Liver (tissue), 9 donors: Measurements from ENCODE around the gene GALNT14. TPM values are rescaled to one million over a fixed set of nuclear protein-coding genes. Genes with fewer than 3 reads are reported as not detected.

ENCODE experiments used
- DNase-seq: peaks from one replicate; pipeline ENCODE4 v3.0.0-alpha.2; 2017; ENCODE audit warnings: low spot score
- H3K27ac ChIP-seq, 2 donors: one replicate each; pipeline ENCODE4 v1.7.0; 2013; ENCODE audit warnings: inconsistent platforms in 2 of 2, low read length in 2 of 2, control low read depth in 1 of 2, low read depth in 1 of 2, mild to moderate bottlenecking in 1 of 2
- H3K27me3 ChIP-seq, 4 donors: one replicate each; pipeline versions ENCODE4 v1.6.1 to v1.7.0; 2013; ENCODE audit warnings: low read length in 3 of 4, inconsistent platforms in 1 of 4, mild to moderate bottlenecking in 1 of 4, moderate library complexity in 1 of 4; ENCODE audit not compliant: control insufficient read depth in 4 of 4, insufficient read depth in 4 of 4
- H3K36me3 ChIP-seq, 4 donors: one replicate each; pipeline versions ENCODE4 v1.6.1 to v1.7.0; 2013; ENCODE audit warnings: low read length in 3 of 4, mild to moderate bottlenecking in 3 of 4, low read depth in 1 of 4, moderate library complexity in 1 of 4; ENCODE audit not compliant: control insufficient read depth in 4 of 4, insufficient read depth in 3 of 4
- H3K4me1 ChIP-seq, 4 donors: one replicate each; pipeline versions ENCODE4 v1.6.1 to v1.7.0; 2013; ENCODE audit warnings: low read length in 3 of 4, mild to moderate bottlenecking in 3 of 4, moderate library complexity in 1 of 4; ENCODE audit not compliant: control insufficient read depth in 4 of 4, insufficient read depth in 4 of 4
- H3K4me3 ChIP-seq, 3 donors: one replicate each; pipeline versions ENCODE4 v1.6.1 to v1.7.0; 2013; ENCODE audit warnings: low read length in 3 of 3, control low read depth in 1 of 3, low read depth in 1 of 3, mild to moderate bottlenecking in 1 of 3
- H3K9ac ChIP-seq, 2 donors: one replicate each; pipeline ENCODE4 v1.7.0; 2013; ENCODE audit warnings: low read length in 2 of 2, mild to moderate bottlenecking in 2 of 2, moderate library complexity in 2 of 2, control low read depth in 1 of 2, low read depth in 1 of 2
- H3K9me3 ChIP-seq, 4 donors: one replicate each; pipeline versions ENCODE4 v1.6.1 to v1.7.0; 2013; ENCODE audit warnings: low read length in 3 of 4; ENCODE audit not compliant: control insufficient read depth in 4 of 4
- EGR1 ChIP-seq, 2 donors: IDR thresholded peaks; 2 replicates each; pipeline ENCODE4 v1.6.1; 2016 to 2018; ENCODE audit warnings: antibody characterized with exemption in 2 of 2, low read depth in 2 of 2
- FOXA1 ChIP-seq: IDR thresholded peaks from 2 replicates; pipeline ENCODE4 v1.6.1; 2016; ENCODE audit warnings: antibody characterized with exemption
- FOXA2 ChIP-seq: IDR thresholded peaks from 2 replicates; pipeline ENCODE4 v1.6.1; 2016; ENCODE audit warnings: antibody characterized with exemption
- GABPA ChIP-seq, 2 donors: IDR thresholded peaks in 1 of 2; conservative IDR thresholded peaks in 1 of 2; 2 replicates each; pipeline ENCODE4 v1.6.1; 2016; ENCODE audit warnings: antibody characterized with exemption in 2 of 2, mild to moderate bottlenecking in 1 of 2, moderate library complexity in 1 of 2
- HNF4A ChIP-seq, 2 donors: conservative IDR thresholded peaks; 2 replicates each; pipeline ENCODE4 v1.6.1; 2016; ENCODE audit warnings: antibody characterized with exemption in 2 of 2, mild to moderate bottlenecking in 2 of 2
- HNF4G ChIP-seq: IDR thresholded peaks from 2 replicates; pipeline ENCODE4 v1.6.1; 2016; ENCODE audit warnings: antibody characterized with exemption
- JUND ChIP-seq, 2 donors: IDR thresholded peaks; 2 replicates each; pipeline ENCODE4 v1.6.1; 2016; ENCODE audit warnings: antibody characterized with exemption in 2 of 2
- NR2F2 ChIP-seq: IDR thresholded peaks from 2 replicates; pipeline ENCODE4 v1.6.1; 2016; ENCODE audit warnings: antibody characterized with exemption
- RXRA ChIP-seq, 2 donors: IDR thresholded peaks; 2 replicates each; pipeline ENCODE4 v1.6.1; 2017 to 2018; ENCODE audit warnings: antibody characterized with exemption in 2 of 2, mild to moderate bottlenecking in 1 of 2
- SP1 ChIP-seq: IDR thresholded peaks from 2 replicates; pipeline ENCODE4 v1.6.1; 2018; ENCODE audit warnings: antibody characterized with exemption, mild to moderate bottlenecking
- TAF1 ChIP-seq: conservative IDR thresholded peaks from 2 replicates; pipeline ENCODE4 v1.6.1; 2016; ENCODE audit warnings: antibody characterized with exemption, mild to moderate bottlenecking
- YY1 ChIP-seq: IDR thresholded peaks from 2 replicates; pipeline ENCODE4 v1.6.1; 2016; ENCODE audit warnings: antibody characterized with exemption, mild to moderate bottlenecking
- WGBS: extraction: QIAGEN DNeasy Blood & Tissue Kit; methylation state at CpG from one replicate; pipeline ENCODE4 v1.1.7; 2013; 5-methylcytosine and 5-hydroxymethylcytosine counted together
- polyA plus RNA-seq, 2 donors: library from polyadenylated mRNA; stranded (reverse) in 1 of 2; unstranded in 1 of 2; fragments of 200-250 nt in 1 of 2; fragments of >200 nt in 1 of 2; fragmentation: Nextera tagmentation in 1 of 2; extraction: Ambion mirVana in 1 of 2; gene quantifications; one replicate each; pipeline versions ENCODE4 v1.2.1 to v1.2.3, GENCODE V29; 2013 to 2015
- total RNA-seq, 2 donors: library from RNA; depleted of rRNA; stranded (reverse); fragments of >200 nt; gene quantifications; one replicate each; pipeline ENCODE4 v1.2.3, GENCODE V29; 2014
- TF ChIP-seq, protein P1 (sequence below): fragments of 150-350 bp; IDR thresholded peaks from 2 replicates; pipeline ENCODE4 v1.5.1; 2017; ENCODE audit warnings: improper control_type of control experiment, low read depth, low read length; ENCODE audit not compliant: missing input control
- TF ChIP-seq, protein P2 (sequence below): IDR thresholded peaks from 2 replicates; pipeline ENCODE4 v1.6.1; 2016; ENCODE audit warnings: antibody characterized with exemption
- TF ChIP-seq, protein P3 (sequence below): IDR thresholded peaks from 2 replicates; pipeline ENCODE4 v1.6.1; 2016; ENCODE audit warnings: antibody characterized with exemption
- TF ChIP-seq, protein P4 (sequence below): IDR thresholded peaks from 2 replicates; pipeline ENCODE4 v1.6.1; 2016; ENCODE audit warnings: antibody characterized with exemption
- TF ChIP-seq, protein P5 (sequence below): IDR thresholded peaks from 2 replicates; pipeline ENCODE4 v1.6.1; 2016; ENCODE audit warnings: antibody characterized with exemption, mild to moderate bottlenecking
- donor health status: healthy.
- donor health status: healthy.
- donor health status: healthy.
- donor health status: healthy.
- donor health status: healthy.

GALNT14 gene
- total and polyA plus RNA-seq, 4 donors = 0.86 to 2.0 (median 1.5) TPM

DNA sequence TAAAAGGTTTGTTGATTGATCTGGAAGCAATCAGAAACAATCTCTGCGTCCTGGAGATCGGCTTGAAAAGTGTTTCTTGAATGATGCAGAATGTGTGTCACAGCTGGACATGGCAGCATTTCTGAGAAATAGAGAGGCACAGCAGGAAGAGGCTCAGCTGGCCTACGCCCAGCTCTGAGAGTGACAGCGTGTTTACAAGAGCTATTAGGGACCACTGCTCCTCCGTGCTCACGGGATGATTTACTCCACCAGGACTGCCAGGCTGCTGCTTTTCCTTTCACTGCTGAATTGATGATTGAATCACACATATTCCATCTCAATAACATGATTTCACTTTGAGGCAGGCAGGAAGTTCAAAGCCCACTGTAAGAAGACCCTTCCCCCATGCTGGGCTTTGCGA, 62.8 kb downstream of the GALNT14 start:
- Histone ChIP-seq H3K4me3 (no peak overlapping the region), H3K9me3 (no peaks in the 10 kb centered on the region), H3K9ac (no peak overlapping the region), H3K27ac (no peak overlapping the region), H3K27me3 (no peaks in the 10 kb centered on the region), H3K4me1 (no peaks in the 10 kb centered on the region), H3K36me3 (no peaks in the 10 kb centered on the region)
- DNase-seq = no peak
- 71% methylated on average over 7 of the region's 7 CpGs for WGBS
- TF ChIP-seq TAF1 (no peak), NR2F2 (no peak), SP1 (no peak), EGR1 (IDR thresholded peaks at IDR 0.05; ENCODE audit: low read depth in 2 of 2) (no peak), FOXA1 (no peak), RXRA (IDR thresholded peaks at IDR 0.05) (no peak), YY1 (no peak), JUND (IDR thresholded peaks at IDR 0.05) (no peak), FOXA2 (no peak), HNF4G (no peak)
- TF ChIP-seq, protein P1, sequence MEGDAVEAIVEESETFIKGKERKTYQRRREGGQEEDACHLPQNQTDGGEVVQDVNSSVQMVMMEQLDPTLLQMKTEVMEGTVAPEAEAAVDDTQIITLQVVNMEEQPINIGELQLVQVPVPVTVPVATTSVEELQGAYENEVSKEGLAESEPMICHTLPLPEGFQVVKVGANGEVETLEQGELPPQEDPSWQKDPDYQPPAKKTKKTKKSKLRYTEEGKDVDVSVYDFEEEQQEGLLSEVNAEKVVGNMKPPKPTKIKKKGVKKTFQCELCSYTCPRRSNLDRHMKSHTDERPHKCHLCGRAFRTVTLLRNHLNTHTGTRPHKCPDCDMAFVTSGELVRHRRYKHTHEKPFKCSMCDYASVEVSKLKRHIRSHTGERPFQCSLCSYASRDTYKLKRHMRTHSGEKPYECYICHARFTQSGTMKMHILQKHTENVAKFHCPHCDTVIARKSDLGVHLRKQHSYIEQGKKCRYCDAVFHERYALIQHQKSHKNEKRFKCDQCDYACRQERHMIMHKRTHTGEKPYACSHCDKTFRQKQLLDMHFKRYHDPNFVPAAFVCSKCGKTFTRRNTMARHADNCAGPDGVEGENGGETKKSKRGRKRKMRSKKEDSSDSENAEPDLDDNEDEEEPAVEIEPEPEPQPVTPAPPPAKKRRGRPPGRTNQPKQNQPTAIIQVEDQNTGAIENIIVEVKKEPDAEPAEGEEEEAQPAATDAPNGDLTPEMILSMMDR = no peak
- TF ChIP-seq, protein P2, sequence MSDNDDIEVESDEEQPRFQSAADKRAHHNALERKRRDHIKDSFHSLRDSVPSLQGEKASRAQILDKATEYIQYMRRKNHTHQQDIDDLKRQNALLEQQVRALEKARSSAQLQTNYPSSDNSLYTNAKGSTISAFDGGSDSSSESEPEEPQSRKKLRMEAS = no peak
- TF ChIP-seq, protein P3, sequence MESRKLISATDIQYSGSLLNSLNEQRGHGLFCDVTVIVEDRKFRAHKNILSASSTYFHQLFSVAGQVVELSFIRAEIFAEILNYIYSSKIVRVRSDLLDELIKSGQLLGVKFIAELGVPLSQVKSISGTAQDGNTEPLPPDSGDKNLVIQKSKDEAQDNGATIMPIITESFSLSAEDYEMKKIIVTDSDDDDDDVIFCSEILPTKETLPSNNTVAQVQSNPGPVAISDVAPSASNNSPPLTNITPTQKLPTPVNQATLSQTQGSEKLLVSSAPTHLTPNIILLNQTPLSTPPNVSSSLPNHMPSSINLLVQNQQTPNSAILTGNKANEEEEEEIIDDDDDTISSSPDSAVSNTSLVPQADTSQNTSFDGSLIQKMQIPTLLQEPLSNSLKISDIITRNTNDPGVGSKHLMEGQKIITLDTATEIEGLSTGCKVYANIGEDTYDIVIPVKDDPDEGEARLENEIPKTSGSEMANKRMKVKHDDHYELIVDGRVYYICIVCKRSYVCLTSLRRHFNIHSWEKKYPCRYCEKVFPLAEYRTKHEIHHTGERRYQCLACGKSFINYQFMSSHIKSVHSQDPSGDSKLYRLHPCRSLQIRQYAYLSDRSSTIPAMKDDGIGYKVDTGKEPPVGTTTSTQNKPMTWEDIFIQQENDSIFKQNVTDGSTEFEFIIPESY = no peak

DNA sequence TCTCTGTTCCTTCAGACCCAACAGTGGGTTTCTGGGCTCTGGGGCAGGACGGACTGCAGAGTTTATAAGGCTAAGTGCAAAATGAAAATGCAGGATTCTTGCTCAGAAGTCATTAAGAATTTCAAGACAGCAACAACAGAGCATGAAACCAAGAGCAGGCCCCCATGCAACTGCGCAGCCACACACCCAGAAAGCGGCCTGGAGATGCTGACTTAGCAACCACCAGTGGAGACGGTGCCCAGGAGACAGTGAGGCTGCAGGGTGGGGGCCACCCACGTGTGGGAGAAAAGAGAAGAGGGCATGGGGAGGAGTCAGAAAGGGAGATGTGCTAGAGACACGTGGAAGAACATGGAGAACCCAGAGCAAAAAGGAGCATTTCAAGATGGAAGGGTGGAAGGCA, 66.5 kb downstream of the GALNT14 start:
- H3K27me3 ChIP-seq = no peaks in the 10 kb centered on the region
- no peak overlapping the region for H3K27ac ChIP-seq
- no peak overlapping the region for H3K9ac ChIP-seq
- H3K36me3 ChIP-seq = no peaks in the 10 kb centered on the region
- H3K9me3 ChIP-seq = no peaks in the 10 kb centered on the region
- H3K4me1 ChIP-seq = no peaks in the 10 kb centered on the region
- no peak for DNase-seq
- 77% methylated on average over 6 of the region's 6 CpGs for WGBS
- H3K4me3 ChIP-seq = no peak overlapping the region
- no peak for TF ChIP-seq SP1
- TF ChIP-seq, protein P4, sequence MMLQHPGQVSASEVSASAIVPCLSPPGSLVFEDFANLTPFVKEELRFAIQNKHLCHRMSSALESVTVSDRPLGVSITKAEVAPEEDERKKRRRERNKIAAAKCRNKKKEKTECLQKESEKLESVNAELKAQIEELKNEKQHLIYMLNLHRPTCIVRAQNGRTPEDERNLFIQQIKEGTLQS = no peak
- no peak for TF ChIP-seq RXRA (IDR thresholded peaks at IDR 0.05)
- TF ChIP-seq, protein P2 = no peak

DNA sequence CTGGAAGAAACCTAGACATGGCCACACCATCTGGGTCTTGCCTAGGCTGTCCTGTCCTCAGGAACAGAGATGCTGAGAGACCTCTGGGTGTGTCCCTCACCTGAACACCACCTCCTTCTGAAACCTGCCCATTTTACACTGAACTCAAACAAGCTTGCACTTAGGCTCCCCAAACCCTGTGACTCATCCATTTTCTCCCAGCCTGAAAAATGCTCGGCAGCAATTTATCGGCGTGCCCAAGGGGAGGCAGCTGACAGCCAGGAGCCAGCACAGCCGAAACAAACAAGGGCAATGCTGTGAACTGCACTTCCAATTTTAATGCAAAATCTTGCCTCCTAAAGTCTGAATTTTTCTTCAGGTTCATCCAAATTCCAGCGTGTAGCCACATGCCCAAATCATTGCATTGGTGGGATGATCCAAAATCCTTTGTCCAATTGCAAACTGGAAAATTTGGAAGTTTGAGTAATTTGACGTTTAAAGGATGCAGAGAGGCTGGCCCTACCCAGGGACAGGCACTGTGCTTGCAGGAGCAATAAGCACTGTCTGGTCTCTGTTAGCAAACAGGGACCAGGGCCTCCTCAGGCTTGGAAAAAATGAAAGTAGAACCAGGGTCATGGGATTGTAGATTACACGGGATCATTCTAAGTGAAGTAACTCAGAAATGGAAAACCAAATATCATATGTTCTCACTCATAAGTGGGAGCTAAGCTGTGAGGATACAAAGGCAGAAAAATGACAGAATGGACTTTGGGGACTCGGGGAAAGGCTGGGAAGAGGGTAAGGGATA, 67.7 kb downstream of the GALNT14 start:
- Histone ChIP-seq H3K27me3 (peaks cover 0 to 4% (median 0%) of the 10 kb centered on the region in 4 donors), H3K27ac (no peak overlapping the region), H3K4me1 (no peaks in the 10 kb centered on the region), H3K9ac (no peak overlapping the region), H3K36me3 (no peaks in the 10 kb centered on the region), H3K9me3 (no peaks in the 10 kb centered on the region), H3K4me3 (no peak overlapping the region)
- WGBS = 82% methylated on average over 8 of the region's 8 CpGs
- DNase-seq = no peak
- TF ChIP-seq TAF1 = no peak
- no peak for TF ChIP-seq NR2F2
- TF ChIP-seq, protein P4 = no peak
- TF ChIP-seq, protein P2 = no peak
- TF ChIP-seq FOXA2 = no peak
- no peak for TF ChIP-seq RXRA (IDR thresholded peaks at IDR 0.05)
- no peak for TF ChIP-seq EGR1 (IDR thresholded peaks at IDR 0.05; ENCODE audit: low read depth in 2 of 2)
- no peak for TF ChIP-seq JUND (IDR thresholded peaks at IDR 0.05)
- no peak for TF ChIP-seq HNF4A (conservative IDR thresholded peaks at IDR 0.05)
- TF ChIP-seq SP1 = no peak
- no peak for TF ChIP-seq YY1
- TF ChIP-seq, protein P5, sequence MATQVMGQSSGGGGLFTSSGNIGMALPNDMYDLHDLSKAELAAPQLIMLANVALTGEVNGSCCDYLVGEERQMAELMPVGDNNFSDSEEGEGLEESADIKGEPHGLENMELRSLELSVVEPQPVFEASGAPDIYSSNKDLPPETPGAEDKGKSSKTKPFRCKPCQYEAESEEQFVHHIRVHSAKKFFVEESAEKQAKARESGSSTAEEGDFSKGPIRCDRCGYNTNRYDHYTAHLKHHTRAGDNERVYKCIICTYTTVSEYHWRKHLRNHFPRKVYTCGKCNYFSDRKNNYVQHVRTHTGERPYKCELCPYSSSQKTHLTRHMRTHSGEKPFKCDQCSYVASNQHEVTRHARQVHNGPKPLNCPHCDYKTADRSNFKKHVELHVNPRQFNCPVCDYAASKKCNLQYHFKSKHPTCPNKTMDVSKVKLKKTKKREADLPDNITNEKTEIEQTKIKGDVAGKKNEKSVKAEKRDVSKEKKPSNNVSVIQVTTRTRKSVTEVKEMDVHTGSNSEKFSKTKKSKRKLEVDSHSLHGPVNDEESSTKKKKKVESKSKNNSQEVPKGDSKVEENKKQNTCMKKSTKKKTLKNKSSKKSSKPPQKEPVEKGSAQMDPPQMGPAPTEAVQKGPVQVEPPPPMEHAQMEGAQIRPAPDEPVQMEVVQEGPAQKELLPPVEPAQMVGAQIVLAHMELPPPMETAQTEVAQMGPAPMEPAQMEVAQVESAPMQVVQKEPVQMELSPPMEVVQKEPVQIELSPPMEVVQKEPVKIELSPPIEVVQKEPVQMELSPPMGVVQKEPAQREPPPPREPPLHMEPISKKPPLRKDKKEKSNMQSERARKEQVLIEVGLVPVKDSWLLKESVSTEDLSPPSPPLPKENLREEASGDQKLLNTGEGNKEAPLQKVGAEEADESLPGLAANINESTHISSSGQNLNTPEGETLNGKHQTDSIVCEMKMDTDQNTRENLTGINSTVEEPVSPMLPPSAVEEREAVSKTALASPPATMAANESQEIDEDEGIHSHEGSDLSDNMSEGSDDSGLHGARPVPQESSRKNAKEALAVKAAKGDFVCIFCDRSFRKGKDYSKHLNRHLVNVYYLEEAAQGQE = no peak
- TF ChIP-seq GABPA (IDR thresholded peaks at IDR 0.05 in 1 of 2, conservative IDR thresholded peaks at IDR 0.05 in 1 of 2) = no peak
